OCI-LY7 (cell line): Measurements from ENCODE around the gene TMEM18. TPM values are rescaled to one million over a fixed set of nuclear protein-coding genes. Genes with fewer than 3 reads are reported as not detected.
A peak's percentile ranks its signal among the peaks of the same experiment; 100 is the strongest.

Source experiments
- BruUV-seq: library from RNA; stranded (reverse); fragments of 400-500 nt; replicated peaks from 2 replicates; lab custom pipeline; 2021; lab: Mats Ljungman, UMichigan
- CTCF ChIA-PET: fragments of 300-600 bp; sonication (Branson Sonifier 250); formaldehyde crosslinking; loops from one replicate; lab custom pipeline; 2022; ENCODE audit warnings: antibody characterized with exemption; ENCODE audit not compliant: unreplicated experiment; lab: Charles Lee
- POLR2A ChIA-PET: fragments of 300-600 bp; sonication (Branson Sonifier 250); formaldehyde crosslinking; loops from one replicate; lab custom pipeline; 2022; ENCODE audit warnings: antibody characterized with exemption; lab: Charles Lee
- DNase-seq: peaks from one replicate; pipeline ENCODE4 v3.0.0-alpha.2; 2015; ENCODE audit warnings: low spot score
- H2AFZ ChIP-seq: fragments of 200-600 bp; sonication (generic), shearing (Covaris generic); 2 replicates; pipeline ENCODE4 v1.6.1; 2014; ENCODE audit warnings: mild to moderate bottlenecking, antibody characterized with exemption, low read length, moderate library complexity
- H3K27ac ChIP-seq: fragments of 200-600 bp; sonication (generic); 2 replicates; pipeline ENCODE4 v1.5.1; 2014; ENCODE audit warnings: mixed run types, low read depth, mild to moderate bottlenecking, moderate library complexity, low read length, inconsistent platforms; ENCODE audit not compliant: poor library complexity, severe bottlenecking
- H3K36me3 ChIP-seq: fragments of 200-600 bp; sonication (generic); 2 replicates; pipeline ENCODE4 v1.6.1; 2014; ENCODE audit warnings: mild to moderate bottlenecking, antibody characterized with exemption, low read length, moderate library complexity, mixed read lengths; ENCODE audit not compliant: insufficient read depth
- H3K4me1 ChIP-seq: fragments of 200-600 bp; sonication (generic); 2 replicates; pipeline ENCODE4 v1.5.1; 2014; ENCODE audit warnings: mild to moderate bottlenecking, low read length; ENCODE audit not compliant: insufficient read depth, poor library complexity, severe bottlenecking
- H3K4me2 ChIP-seq: fragments of 200-600 bp; sonication (generic); 2 replicates; pipeline ENCODE4 v1.6.1; 2014; ENCODE audit warnings: mild to moderate bottlenecking, low read length
- H3K4me3 ChIP-seq: fragments of 200-600 bp; sonication (generic); 2 replicates; pipeline ENCODE4 v1.5.1; 2014; ENCODE audit warnings: mild to moderate bottlenecking, low read depth, low read length; ENCODE audit not compliant: poor library complexity, severe bottlenecking
- H3K79me2 ChIP-seq: fragments of 200-600 bp; sonication (generic); 2 replicates; pipeline ENCODE4 v1.6.1; 2016; ENCODE audit warnings: low read depth, mild to moderate bottlenecking, low read length, moderate library complexity, mixed read lengths; ENCODE audit not compliant: insufficient read depth
- H3K9me2 ChIP-seq: fragments of 200-600 bp; sonication (generic); 2 replicates; pipeline ENCODE4 v1.6.1; 2016; ENCODE audit warnings: mild to moderate bottlenecking, low read length, mixed read lengths; ENCODE audit not compliant: insufficient read depth
- H3K9me3 ChIP-seq: fragments of 200-600 bp; sonication (generic); 2 replicates; pipeline ENCODE4 v1.6.1; 2014; ENCODE audit warnings: mild to moderate bottlenecking, mixed run types, low read length, mixed read lengths
- H4K20me1 ChIP-seq: fragments of 200-600 bp; sonication (generic); 2 replicates; pipeline ENCODE4 v1.6.1; 2014; ENCODE audit warnings: mild to moderate bottlenecking, antibody characterized with exemption, low read length, moderate library complexity, mixed read lengths; ENCODE audit not compliant: insufficient read depth
- CTCF ChIP-seq: fragments of 200-600 bp; sonication (generic); conservative IDR thresholded peaks from 2 replicates; pipeline ENCODE4 v1.5.1; 2014; ENCODE audit warnings: mild to moderate bottlenecking, antibody characterized with exemption, low read length, moderate library complexity, mixed read lengths
- EZH2phosphoT487 ChIP-seq: fragments of 200-600 bp; sonication (generic); IDR thresholded peaks from 2 replicates; pipeline ENCODE4 v1.6.1; 2018; ENCODE audit warnings: low read depth, borderline replicate concordance, mild to moderate bottlenecking, mixed run types, antibody characterized with exemption, low read length, moderate library complexity, mixed read lengths
- intact Hi-C: fragments of 100-400 bp; cut with micrococcal nuclease; formaldehyde crosslinking; loops from one replicate; pipeline ENCODE4 v1.10.0; 2022; ENCODE audit not compliant: unreplicated experiment
- total RNA-seq, 2 experiments: library from RNA; depleted of rRNA in 1 of 2; stranded (reverse); fragments of >200 nt in 1 of 2; shearing (Covaris generic) in 1 of 2; gene quantifications; 2 replicates each; pipeline ENCODE4 v1.2.3, GENCODE V29; 2014 to 2022

TMEM18 gene
- total RNA-seq, 2 experiments from 2014 or later: 18.2 to 31.1 TPM

DNA sequence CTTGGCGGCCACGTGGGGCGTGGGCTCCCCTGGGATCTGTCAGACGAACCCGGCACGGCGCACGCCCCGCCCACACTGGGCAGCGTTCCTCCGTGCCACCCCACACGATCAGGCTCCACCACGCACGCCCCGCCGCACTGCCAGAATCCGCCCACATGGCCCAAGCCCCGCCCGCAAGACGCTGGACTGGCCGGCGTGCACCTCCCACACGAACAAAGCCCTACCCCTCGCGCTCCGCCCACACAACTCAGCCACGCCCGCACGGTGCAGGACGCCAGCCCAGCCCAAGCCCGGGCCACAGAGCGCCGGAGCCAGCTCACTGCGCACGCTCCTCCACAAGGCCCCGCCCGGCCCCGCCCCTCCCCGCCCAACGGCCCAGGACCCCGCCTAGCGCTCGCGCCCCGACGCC, 555 bp downstream of the TMEM18 start:
- TF ChIP-seq EZH2phosphoT487 (no peak), CTCF (no peak)
- Histone ChIP-seq H2AFZ (no peak overlapping the region), H3K4me1 (peaks cover 37% of the 10 kb centered on the region), H3K4me3 (peak overlapping the region; percentile 94), H3K9me3 (no peaks in the 10 kb centered on the region), H3K79me2 (peaks cover 46% of the 10 kb centered on the region), H3K36me3 (peaks cover 41% of the 10 kb centered on the region), H3K27ac (peak overlapping the region; percentile 94), H3K9me2 (no peaks in the 10 kb centered on the region), H3K4me2 (peak overlapping the region; percentile 87), H4K20me1 (peaks cover 26% of the 10 kb centered on the region; the same call in 1 of the 2 replicates)
- intact Hi-C loops: loop anchor here (1.0 kb wide), 1 partner anchor 412 kb away; the partner anchor contains the start of genes ACP1 and SH3YL1
- ChIA-PET POLR2A (interaction anchor here (0.6 kb wide), 1 partner anchor 661 kb away, joined by 3 read pairs; no protein-coding TSS in a partner anchor), CTCF (interaction anchor here (0.6 to 0.7 kb wide), 2 partner anchors 10 to 302 kb away, joined by 3 to 7 read pairs; no protein-coding TSS in a partner anchor)
- BruUV-seq: no TSS peak
- DNase-seq: peak; percentile 95

DNA sequence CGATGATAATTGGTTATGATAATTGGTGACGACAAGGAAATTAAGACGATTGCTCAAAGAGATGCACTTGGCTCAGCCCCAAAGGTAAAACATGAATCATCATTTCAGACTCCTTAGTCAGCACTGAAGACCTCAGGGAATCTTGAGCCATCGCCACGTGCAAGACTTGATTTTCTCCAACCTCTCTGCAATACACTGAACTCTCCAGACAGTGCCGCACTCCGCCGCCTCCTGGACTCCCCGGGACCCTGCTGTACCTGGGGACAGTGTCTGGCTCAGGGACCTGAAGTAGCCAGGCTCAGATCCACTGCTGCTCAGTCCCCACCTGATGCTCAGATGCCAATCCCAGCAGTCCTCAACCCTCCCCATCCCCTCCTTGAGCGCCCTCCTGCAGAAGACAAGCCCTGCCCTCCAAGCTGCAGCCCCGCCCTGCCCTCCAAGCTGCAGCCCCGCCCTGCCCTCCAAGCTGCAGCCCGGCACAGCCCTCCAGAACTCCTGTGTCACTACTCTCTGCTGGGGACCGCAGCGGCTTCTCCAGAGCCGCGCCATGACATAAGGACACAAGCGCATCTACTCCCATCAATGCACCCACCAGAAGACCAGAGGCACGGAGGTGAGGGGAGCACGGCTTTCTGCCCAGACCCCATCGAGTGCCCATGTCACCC, 1.1 kb downstream of the TMEM18 start:
- Histone ChIP-seq H3K79me2 (peaks cover 46% of the 10 kb centered on the region), H3K4me1 (peaks cover 37% of the 10 kb centered on the region), H3K36me3 (peaks cover 42% of the 10 kb centered on the region), H4K20me1 (peaks cover 26% of the 10 kb centered on the region; the same call in 1 of the 2 replicates), H2AFZ (no peak overlapping the region), H3K9me2 (no peaks in the 10 kb centered on the region), H3K4me3 (peak overlapping the region; percentile 78), H3K27ac (peak overlapping the region; percentile 50), H3K4me2 (peak overlapping the region; percentile 87), H3K9me3 (no peaks in the 10 kb centered on the region)
- ChIA-PET CTCF (interaction anchor here (0.6 to 0.7 kb wide), 2 partner anchors 10 to 303 kb away, joined by 3 to 7 read pairs; no protein-coding TSS in a partner anchor), POLR2A (interaction anchor here (0.6 kb wide), 1 partner anchor 660 kb away, joined by 3 read pairs; no protein-coding TSS in a partner anchor)
- intact Hi-C loops: loop anchor here (1.0 kb wide), 1 partner anchor 412 kb away; the partner anchor contains the start of genes ACP1 and SH3YL1
- no TSS peak for BruUV-seq
- no peak for DNase-seq
- 0 out of 2 replicates have a peak, but pooled peaks have one; percentile 24 for TF ChIP-seq CTCF
- no peak for TF ChIP-seq EZH2phosphoT487

DNA sequence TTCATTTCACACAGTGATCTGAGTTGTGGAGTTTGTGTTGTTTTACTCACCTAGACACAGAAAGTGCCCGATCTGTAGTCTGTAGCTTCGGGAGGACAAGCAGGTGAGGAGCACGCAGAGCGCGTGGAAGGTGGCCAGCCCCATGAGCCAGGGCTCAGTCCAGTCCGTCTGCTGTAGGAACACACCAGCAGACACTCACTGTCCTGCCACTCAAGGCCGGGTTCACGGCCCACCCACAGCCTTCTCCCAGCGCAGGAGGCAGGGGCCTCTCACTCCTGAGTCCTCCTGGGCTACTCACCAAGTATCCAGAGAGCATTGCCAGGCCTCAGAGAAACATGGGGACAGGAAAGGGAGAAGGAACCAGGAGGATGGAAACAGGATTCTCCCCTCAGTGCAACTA, 1.7 kb downstream of the TMEM18 start:
- Histone ChIP-seq H3K79me2 (peaks cover 46% of the 10 kb centered on the region), H4K20me1 (peaks cover 26% of the 10 kb centered on the region; the same call in 1 of the 2 replicates), H3K36me3 (peaks cover 48% of the 10 kb centered on the region), H3K27ac (peak overlapping the region; percentile 41), H3K4me2 (peak overlapping the region; percentile 87), H3K9me3 (no peaks in the 10 kb centered on the region), H3K9me2 (no peaks in the 10 kb centered on the region), H3K4me3 (peak overlapping the region; percentile 78), H3K4me1 (peaks cover 37% of the 10 kb centered on the region), H2AFZ (no peak overlapping the region)
- ChIA-PET CTCF (no interaction called here), POLR2A (no interaction called here)
- no TSS peak for BruUV-seq
- no peak for DNase-seq
- TF ChIP-seq EZH2phosphoT487 (no peak), CTCF (no peak)
- intact Hi-C loops: no loop called here
